Stimulated activated CD4-positive, alpha-beta T cell treated with anti-CD3 and anti-CD28 coated beads, Interleukin-4, amount 100 ng/mL, for 48 hours (primary cell): Measurements from ENCODE around the gene RAB11FIP3.

Experiments
- DNase-seq, 2 donors: peaks; one replicate each; pipeline ENCODE4 v3.0.0-alpha.2; 2020; ENCODE audit warnings: low read depth in 2 of 2

The RAB11FIP3 gene

DNA sequence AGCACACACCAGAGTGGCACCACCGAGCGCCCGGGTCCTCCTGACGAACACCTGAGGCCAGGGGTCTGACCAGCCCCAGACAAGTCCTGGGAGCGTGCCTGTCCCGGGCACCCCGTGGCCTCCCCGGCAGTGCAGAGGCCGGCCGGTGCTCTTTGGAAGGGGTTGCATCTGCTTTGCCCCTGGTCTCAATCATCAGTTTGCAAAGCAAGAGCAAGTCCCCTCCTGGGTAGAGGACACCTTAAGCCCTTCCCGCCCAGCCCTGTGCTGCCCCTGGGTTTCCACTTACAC, 90.4 kb downstream of the RAB11FIP3 start:
- no peak for DNase-seq

DNA sequence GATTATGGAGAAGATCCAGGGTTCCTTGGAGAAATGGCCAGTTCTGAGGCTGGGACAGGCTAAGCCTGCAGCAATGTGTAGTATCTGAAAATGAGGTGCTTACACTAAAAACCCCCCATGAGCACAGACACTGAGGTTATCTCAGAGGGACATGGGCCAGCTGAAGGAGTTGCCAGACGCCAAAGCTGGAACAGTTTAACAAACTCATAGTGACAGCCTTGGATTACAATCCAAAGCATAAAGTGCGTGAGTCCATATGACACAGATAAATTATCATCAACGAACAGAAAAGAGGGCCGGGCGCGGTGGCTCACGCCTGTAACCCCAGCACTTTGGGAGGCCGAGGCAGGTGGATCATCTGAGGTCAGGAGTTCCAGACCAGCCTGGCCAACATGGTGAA, 90.9 kb downstream of the RAB11FIP3 start:
- DNase-seq = no peak

DNA sequence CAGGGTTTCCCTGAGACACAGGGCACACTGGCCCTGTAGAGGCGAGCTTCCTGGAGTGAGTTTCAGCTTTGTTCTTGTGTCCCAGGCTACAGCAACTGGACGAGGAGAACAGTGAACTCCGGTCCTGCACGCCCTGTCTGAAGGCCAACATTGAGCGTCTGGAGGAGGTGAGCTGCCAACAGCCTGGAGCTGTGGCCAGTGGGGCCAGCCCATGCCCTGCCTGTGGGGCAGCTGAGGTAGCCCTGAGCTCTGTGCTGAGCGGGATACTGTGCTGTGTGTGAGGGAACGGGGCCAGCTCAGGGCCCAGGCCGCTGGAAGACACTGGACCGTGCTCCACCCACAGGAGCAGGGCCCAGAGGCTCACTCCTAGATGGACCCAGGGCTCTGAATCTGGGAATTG, 93.4 kb downstream of the RAB11FIP3 start:
- DNase-seq = no peak

GRCh38 chr16:519425-519824, 94.0 kb downstream of the RAB11FIP3 start:
- no peak for DNase-seq

DNA sequence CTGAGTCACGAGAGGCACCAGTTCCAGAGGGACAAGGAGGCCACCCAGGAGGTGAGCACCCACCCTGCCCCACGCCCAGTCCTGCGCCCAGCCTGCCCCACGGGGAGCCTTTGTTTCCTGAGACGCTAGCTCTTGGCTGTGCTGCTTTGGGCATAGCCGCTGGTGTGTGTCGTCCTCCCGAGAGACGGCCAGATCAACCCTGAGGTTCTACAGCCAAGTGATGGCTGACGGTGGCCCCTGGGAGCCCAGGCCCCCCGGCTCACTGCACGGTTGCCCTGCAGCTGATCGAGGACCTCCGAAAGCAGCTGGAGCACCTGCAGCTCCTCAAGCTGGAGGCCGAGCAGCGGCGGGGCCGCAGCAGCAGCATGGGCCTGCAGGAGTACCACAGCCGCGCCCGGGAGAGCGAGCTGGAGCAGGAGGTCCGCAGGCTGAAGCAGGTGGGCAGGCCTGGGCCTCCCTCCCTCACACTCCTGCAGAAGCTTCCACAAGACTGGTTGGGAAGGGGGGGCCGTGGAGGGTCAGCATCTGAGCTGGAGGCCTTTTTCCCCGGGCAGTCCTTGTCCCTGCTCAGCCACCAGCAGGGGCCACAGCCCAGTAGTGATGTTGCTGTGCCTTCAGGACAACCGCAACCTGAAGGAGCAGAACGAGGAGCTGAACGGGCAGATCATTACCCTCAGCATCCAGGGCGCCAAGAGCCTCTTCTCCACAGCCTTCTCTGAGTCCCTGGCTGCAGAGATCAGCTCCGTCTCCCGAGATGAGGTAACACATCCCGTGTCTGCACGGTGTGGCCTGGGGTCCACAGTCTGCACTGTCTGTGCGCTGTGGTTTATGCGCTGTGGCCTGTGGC, 94.6 kb downstream of the RAB11FIP3 start:
- DNase-seq = no peak

DNA sequence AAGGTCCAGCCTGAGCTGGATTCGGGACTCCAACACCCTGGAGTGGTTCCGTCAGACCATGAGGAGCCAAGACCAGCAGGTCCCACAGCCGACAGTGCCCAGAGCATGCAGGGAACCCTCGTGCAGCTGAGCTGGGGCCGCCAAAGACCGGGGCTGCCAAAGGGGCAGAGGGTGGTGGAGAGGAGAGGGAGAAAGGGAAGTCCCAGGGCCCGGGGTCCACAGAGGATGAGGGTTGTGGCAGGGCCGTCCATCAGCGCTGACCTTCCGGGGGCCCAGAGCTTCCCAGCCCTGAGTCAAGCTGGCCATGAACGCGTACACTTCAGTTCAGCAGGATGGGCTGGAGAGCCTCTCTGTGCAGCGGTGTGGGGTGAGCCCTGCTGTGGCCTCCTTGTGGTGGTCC, 95.4 kb downstream of the RAB11FIP3 start:
- no peak for DNase-seq

- DNase-seq = no peak
Measured at GRCh38 chr16:521381-522210, 96.1 kb downstream of the RAB11FIP3 start.

- DNase-seq = no peak
Measured at GRCh38 chr16:522320-523096, 97.1 kb downstream of the RAB11FIP3 start.

DNA sequence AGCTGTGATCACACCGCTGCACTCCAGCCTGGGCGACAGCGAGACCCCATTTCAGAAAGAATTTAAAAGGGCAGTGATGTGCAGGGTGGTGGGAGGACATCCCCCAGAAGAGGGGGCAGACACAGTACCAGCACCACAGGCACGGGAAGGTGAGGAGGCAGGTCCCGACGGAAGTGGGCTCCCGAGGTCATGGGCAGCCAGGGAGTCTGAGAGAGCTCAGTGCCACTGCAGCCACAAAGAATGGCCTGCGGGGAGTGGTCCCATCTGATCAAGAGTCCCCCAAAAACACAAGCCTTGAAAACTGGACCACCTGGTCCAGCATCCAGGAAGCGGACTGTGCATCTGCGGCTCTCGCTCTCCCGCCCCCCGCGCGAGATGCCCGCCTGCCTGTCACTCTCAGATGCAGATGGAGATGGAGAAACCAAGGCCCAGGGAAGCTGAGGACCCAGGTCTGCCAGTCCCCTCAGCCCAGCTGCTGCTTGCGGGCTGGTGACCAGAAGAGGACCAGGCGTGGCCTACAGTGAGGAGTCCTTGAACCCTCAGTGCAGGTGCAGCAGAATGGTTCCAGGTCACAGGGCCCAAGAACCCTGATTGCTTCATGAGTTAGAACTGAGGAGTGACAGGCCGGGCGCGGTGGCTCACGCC, 97.8 kb downstream of the RAB11FIP3 start:
- no peak for DNase-seq

GRCh38 chr16:524274-525040, 99.0 kb downstream of the RAB11FIP3 start:
- DNase-seq = no peak

- DNase-seq = no peak
Measured at GRCh38 chr16:525123-525519, 99.7 kb downstream of the RAB11FIP3 start.

- peak; percentile 59 to 75 for DNase-seq
Measured at GRCh38 chr16:525520-526180, 100.2 kb downstream of the RAB11FIP3 start.

DNA sequence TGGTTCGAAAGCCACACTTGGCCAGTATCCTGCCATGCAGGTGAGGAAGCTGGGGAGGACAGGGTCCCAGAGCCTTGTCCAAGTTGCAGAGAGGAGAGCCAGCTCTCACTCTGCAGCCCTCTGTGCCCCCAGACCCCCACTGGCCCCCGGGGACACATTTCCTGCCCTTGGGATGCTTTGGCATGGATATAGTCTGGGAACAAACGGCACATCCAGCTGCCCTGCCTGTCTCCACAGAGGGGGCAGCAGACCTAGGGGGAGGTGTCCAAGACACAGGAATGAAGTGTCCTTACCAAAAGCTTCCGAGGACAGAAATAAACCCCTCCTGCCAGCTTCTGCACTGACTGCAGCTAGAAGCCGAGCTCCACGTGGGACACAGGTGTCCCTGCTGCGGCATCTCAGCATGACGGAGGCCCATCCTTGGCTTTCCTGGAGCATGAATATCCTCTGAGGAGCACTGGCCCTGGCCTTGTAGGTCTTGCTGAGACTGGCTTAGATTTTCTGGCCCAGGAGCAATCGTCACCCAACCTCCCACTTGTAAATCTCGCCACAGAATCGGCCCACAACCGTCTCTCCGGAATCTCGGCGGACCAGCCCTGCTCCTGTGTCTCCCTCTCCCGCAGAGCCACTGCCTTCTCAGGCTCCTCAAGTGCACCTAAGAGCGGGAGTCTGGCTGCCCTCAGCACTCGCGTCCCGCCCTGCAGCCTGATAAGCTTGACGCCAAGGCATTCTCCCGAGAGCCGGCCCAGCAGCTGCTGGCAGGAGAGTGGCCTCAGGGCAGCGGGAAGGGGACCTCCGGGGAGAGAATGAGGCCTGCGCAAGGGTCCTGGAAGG, 100.9 kb downstream of the RAB11FIP3 start:
- no peak for DNase-seq

DNA sequence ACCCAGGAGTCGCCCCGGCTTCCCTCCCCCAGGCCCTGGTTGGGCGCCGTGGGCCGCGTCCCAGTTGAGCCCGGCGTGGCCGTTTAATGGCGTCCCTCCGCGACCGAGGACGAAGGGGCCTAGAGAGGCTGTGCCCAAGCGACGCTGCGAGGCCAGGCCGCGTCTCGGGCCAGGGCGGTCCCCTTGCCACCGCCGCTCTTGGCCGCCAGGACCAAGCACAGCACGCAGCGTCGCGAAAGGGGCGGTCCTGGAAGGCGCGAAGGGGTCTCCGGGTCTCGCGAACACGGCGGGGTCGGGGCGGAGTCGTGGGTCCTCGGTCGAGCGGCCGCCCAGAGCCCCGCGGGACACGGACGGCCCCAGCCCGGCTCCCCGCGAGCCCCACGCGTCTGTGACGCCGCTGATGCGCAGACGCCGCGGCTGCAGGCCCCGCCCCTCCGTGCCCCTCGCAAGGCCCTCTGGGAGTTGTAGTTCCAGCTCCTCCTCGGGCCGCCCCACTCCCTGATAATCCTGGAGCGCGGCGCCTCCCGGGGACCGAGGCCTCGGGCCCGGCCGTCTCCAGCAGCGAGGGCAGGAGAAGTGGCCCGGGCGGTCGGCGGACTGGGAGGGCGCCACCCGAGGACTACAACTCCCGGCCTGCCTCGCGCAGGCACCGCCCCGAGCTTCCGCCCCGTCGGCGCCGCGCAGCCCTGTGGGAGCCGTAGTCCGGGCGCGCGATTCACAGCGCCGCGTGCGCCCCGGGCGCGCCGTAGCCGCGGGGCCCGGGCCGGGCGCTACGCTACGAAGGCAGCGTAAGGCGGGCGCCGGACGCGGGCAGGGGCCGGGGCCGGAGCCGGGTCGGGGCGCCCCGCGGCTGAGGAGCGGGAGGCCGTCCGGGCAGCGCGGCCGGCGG, 101.8 kb downstream of the RAB11FIP3 start, which contains the start of gene CAPN15:
TSS of gene CAPN15 (plus strand) at position 698 of the 889 bp plus-strand sequence. CDS start 19,127 bp downstream, outside the sequence.
- peak; percentile 79 to 83 for DNase-seq

DNA sequence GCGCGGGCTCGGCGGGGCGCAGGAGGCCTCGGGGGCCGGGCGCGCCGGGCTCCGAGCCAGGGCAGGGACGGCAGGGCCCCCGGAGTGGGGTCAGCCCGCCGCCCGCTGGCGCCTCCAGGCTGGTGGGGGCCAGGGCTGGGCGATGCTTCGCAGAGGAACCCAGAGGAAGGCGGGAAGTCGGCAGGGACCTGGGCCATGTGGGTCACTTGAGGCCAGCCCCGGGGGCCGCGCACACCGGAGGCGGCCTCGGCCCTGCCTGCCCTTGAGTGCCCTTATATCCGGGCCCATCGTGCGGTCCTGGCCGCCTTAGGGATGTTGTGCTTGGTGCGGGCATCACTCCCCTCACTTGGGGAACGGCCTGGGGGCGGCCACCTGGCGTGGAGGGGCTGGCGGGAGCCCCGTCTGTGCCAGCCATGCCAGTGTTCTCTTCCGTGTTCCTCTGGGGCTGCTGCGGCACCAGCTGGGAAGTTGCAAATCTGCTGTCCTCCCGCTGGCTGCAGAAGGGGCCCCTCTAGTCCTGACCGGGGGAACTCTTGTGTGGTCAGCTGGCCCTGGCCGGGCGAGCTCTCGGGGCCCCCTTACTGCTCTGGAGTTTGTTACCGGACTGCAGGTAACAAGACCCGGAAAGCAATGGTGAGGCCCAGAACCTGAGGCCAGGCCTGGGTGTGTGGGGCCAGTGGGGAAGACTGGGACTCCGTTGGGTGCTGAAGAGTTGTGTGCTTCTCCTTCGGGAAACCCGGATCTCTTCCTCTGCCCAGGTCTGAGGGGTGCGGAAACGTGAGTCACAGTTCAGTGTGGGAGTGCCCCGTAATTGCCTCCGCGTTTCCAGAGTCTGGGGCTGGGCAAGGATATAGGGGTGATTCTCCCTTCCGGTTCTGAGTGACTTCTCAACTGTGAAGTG, 102.9 kb downstream of the RAB11FIP3 start:
- peak in 1 of 2 donors; percentile 38 for DNase-seq

- no peak for DNase-seq
Measured at GRCh38 chr16:529012-529575, 103.6 kb downstream of the RAB11FIP3 start.
